ENCODE results near the gene NUP210L.
"Not testable (repeated sequence)": the region's sequence is repeated elsewhere in the genome, so short reads cannot be mapped to it uniquely, and the experiment has no call there.

- not testable (repeated sequence) for TF ChIP-seq CTCF (IDR thresholded peaks at IDR 0.05); POLR2A (IDR thresholded peaks at IDR 0.05; ENCODE audit: low read length); JUNB (IDR thresholded peaks at IDR 0.05)
Observed at GRCh38 chr1:153981735-153982134, 173.1 kb downstream of the NUP210L start.
